A172 (cell line): ENCODE results near the gene IMPA2. TPM values are rescaled to one million over a fixed set of nuclear protein-coding genes. Genes with fewer than 3 reads are reported as not detected.
"Not testable (repeated sequence)": the region's sequence is repeated elsewhere in the genome, so short reads cannot be mapped to it uniquely, and the experiment has no call there.

ENCODE experiments used
- DNase-seq: peaks from one replicate; pipeline ENCODE4 v3.0.0-alpha.2; 2015; ENCODE audit warnings: low spot score
- total RNA-seq: library from RNA; depleted of rRNA; stranded (reverse); fragments of >200 nt; shearing (Covaris generic); gene quantifications from 2 replicates; pipeline ENCODE4 v1.2.3, GENCODE V29; 2014

Gene IMPA2
- total RNA-seq, 1 experiment from 2014 or later, result 12.9 TPM

GRCh38 chr18:12028040-12028628 is 46.8 kb downstream of the IMPA2 start:
- no peak for DNase-seq

DNA sequence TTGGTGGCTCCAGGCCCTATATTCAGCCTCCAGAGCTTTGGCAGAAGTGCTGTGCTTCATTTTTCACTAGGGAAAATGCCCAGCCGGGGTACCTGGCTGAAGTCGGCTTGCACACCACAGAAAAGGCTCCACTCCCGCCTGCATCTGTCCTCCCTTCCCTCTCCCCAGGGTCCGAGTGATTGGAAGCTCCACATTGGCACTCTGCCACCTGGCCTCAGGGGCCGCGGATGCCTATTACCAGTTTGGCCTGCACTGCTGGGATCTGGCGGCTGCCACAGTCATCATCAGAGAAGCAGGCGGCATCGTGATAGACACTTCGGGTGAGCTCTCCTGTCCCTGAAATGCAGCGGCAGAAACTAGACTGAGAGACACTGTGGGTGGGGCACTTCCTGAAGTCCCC is 47.4 kb downstream of the IMPA2 start:
- no peak for DNase-seq

DNA sequence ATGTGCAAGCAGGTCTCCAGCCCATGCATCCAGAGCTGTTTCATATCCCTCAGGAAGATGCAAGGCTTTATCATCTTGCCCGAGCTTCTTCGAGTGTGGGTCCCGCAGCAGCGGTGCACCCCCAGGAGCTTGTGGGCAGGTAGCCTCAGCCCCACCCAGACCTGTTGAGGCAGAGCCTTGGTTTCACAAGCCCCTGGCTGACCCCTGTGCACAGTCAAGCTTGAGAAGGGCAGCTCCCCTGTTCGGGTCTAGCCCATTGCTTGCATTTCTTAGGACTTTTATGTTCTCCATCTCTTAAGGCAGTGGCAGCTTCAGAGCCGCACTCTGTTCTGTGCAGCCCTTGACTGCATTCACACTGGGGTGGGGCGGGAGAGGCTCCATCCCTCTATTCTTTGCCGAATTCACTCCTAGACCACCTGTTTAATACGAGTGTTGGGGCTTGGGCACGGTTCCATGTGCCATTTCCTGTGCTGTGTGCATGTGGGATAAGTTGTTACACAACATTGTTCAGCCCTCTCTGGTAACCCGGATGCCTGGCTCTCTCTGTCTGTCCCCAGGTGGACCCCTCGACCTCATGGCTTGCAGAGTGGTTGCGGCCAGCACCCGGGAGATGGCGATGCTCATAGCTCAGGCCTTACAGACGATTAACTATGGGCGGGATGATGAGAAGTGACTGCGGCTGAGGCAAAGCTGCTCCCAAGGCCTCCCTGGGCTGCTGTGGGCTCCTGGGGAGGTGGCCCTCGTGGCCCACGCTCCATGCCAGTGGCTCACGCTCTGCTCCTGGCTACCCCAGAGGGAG is 48.7 kb downstream of the IMPA2 start:
- DNase-seq, result no peak

GRCh38 chr18:12030670-12031069 is 49.4 kb downstream of the IMPA2 start:
- DNase-seq, result no peak

DNA sequence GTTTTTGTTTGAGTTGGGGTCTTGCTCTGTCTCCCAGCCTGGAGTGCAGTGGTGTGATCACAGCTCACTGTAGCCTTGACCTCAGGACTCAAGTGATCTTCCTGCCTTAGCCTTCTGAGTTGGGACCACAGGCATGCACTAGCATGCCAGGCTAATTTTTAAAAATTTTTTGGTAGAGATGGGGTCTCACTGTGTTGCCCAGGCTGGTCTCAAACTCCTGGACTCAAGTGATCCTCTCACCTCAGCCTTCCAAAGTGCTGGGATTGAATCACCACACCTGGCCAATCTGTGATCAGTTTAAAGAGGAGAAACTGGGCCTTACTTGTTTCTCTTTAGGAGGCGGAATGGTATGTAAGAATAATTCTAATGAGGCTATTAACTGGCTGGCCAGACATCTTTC is 49.9 kb downstream of the IMPA2 start:
- no peak for DNase-seq

GRCh38 chr18:12031846-12032245 is 50.5 kb downstream of the IMPA2 start:
- DNase-seq, result no peak

GRCh38 chr18:12032786-12033642 is 51.7 kb downstream of the IMPA2 start:
- DNase-seq, result peak; percentile 52

DNA sequence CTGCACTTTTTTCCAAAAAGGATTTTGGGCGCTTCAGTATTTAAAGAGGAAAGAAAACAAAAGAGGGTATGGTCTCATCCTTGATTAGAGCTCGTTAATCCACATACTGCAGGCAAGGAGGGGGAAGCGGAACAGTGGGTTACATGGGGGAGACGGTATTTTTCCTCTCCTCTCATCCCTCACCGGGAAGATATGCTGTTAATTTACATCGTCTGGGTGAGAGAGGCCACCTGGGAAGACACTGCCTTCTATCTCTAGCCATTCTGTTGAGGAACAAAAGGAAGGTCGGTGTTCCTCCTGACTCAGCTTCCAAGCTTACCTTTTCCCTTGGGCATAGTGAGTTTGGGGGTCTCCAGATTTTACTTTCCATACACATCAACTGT is 52.3 kb downstream of the IMPA2 start:
- no peak for DNase-seq

DNA sequence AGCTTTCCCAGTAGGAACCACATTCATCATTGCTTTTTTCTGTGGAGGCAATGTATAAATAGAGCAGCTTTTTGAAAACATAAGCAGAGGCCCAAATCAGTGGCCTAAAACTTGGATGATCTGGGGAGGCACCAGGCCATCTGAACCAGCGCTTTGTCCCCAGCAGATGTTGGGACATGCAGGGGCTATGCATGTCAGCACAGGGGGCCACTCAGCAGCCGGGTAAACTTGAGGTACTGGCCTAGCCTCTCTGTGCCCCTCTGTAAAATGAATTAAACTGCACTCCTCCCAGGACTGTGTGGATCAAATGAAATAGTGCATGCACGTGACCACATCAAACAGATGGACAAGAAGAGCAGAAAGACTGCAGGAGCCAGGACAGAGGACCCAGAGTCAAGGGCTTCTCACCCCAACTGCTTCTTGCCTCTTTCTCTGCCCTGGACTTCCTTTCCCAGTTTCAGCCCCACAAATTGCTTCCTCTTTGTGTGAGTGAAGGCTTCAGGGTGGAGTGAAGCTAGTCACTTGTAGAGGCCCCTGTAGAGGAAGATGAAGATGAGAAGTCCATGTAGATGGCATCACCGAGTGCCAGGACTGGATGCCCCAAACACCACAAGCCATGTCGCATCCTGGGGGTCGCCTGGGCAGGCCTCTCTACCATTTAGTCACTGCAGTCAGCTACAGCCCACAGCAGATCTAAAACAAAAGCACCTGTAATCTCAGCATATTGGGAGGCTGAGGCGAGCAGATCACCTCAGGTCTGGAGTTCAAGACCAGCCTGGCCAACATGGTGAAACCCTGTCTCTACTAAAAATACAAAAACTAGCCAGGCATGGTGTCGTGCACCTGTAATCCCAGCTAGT is 53.2 kb downstream of the IMPA2 start:
- DNase-seq, result no peak

GRCh38 chr18:12035481-12035880 is 54.2 kb downstream of the IMPA2 start:
- DNase-seq, result no peak

DNA sequence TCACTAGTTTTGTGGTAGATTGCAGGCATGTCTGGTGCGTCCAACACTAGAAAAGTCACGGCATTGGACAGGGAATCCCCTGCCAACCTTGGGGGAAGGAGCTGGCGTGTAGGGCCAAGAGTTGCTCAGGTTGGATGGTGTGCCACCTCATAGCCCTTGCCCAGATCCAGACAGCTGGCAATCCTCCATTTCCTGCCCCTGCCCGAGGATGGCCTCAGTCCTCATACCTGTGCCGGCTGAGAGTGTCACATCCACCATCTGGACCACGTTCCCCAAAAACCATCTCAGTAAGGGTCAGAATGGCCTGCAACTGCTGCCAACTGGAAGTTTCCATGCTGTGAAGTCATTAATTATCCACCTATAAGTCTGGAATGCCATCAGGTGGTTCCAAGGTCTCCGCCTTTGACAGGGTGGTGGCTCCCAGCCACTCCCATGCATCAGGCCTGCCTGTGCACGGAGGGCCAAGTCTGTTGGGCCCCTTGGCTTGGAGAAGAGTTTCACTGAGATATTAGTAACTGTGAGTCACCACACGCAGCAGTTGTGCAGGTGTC is 55.0 kb downstream of the IMPA2 start:
- DNase-seq, result no peak

GRCh38 chr18:12038082-12038638 is 56.9 kb downstream of the IMPA2 start:
- no peak for DNase-seq

- DNase-seq, result peak; percentile 55
Observed at GRCh38 chr18:12038639-12039539, 57.6 kb downstream of the IMPA2 start.

DNA sequence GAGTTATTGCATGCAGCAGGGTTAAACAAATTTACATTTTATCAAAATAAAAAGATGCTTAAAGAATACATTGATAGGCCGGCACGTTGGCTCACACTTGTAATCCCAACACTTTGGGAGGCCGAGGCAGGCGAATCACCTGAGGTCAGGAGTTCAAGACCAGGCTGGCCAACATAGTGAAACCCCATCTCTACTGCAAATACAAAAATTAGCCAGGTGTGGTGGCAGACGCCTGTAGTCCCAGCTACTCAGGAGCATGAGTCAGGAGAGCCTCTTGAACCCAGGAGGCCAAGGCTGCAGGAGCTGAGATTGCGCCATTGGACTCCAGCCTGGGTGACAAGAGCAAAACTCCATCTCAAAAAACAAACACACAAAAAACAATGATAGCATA is 58.2 kb downstream of the IMPA2 start:
- not testable (repeated sequence) for DNase-seq

GRCh38 chr18:12041561-12041960 is 60.3 kb downstream of the IMPA2 start:
- peak; percentile 93 for DNase-seq

DNA sequence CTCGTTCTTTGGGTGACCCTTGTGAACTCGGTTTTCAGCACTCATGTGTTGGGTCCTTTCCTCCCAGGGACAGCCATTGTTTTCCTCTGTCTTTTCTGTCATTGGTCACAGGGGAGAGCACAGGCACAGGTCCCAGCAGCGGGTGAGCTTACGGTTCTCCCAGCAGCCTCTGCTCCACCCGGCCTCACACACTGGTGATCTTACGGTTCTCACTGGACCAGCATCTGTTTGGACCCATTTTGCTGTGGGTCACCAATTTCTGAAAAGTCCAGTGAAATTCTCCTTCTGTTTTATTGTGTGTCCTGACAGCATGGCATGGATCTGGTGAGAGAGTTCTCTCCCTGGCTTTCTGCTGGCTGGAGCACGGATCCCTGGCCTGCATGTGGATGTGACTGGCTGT is 62.5 kb downstream of the IMPA2 start:
- no peak for DNase-seq

GRCh38 chr18:12044591-12044990 is 63.3 kb downstream of the IMPA2 start:
- peak; percentile 43 for DNase-seq

DNA sequence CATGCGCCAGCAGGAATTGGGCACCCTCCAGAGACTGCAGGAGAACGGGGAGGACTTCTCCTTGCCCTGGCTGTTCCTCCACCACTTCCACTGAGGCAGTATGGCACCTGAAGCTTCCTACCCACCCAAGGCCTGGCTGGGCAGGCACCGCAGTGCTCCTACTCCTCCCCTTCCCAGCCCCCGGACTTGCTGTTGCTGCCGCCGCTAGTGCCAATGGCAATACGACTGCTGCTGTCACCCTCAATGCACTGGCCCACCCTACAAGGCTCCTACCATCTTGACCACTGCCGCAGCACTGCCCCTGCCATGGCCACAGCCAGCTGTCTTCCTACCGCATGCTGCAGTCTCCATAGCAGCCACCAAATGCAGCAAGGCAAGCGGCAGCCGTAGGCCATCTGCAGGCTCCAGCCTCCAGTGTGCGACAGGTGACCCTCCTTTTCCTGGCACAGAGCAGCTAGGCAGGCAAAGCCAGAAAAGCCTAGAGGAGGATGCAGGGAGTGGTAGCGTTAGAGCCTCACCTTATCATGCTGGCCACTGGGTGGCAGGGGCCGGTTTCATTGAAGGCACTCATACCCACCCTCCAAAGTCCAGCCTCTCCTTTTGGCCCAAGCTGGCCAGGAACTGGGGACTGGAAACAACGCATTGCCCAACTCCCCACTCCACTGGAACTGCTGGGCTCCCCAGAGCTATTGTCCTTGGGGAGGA is 64.9 kb downstream of the IMPA2 start:
- no peak for DNase-seq

DNA sequence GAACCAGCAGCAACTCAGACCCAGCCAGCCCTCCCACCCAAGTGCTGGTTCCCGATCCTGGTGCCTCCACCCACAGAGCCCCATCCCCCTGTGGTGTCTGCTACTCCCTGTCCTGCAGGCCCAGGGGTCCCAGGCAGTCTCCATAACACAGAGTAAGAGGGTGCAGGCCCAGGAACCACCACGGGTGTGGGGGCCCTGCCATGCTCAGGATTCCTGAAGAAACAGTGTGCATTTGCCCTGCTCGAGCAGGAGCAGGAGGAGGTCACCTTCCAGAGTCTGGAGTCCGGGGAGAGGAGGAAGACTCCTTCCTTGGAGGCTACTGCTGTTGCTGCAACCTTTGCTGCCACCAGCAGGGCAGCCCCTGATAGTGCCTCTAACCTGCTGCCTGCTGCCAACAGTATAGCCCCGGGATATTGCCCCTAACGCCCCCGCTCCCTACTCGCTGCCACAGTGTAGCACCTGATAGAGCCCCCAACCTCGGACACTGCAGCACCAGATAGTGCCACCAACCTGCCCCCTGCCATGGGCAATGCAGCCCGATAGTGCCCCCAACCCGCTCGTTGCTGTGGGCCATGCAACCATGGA is 65.5 kb downstream of the IMPA2 start:
- no peak for DNase-seq
